IMR-90 (cell line): Measurements from ENCODE around the gene ATP8B3. TPM values are rescaled to one million over a fixed set of nuclear protein-coding genes. Genes with fewer than 3 reads are reported as not detected.
A peak's percentile ranks its signal among the peaks of the same experiment; 100 is the strongest.

Source experiments
- ATAC-seq: fragments of 200-7000 bp; cut with Tn5 transposase; 2 replicates; pipeline ENCODE4 v1.9.1; 2020; ENCODE audit warnings: low read depth, mild to moderate bottlenecking, moderate library complexity
- BruUV-seq: library from RNA; stranded (reverse); fragments of 400-500 nt; replicated peaks from 2 replicates; lab custom pipeline; 2021; lab: Mats Ljungman, UMichigan
- CTCF ChIA-PET: fragments of 300-600 bp; formaldehyde crosslinking; extraction: SDS; loops from one replicate; lab custom pipeline; 2021; ENCODE audit warnings: antibody characterized with exemption; lab: Yijun Ruan, JAX
- POLR2A ChIA-PET: fragments of 300-600 bp; sonication (Branson Sonifier 250); formaldehyde crosslinking; loops from one replicate; lab custom pipeline; 2022; ENCODE audit warnings: antibody characterized with exemption; ENCODE audit not compliant: unreplicated experiment; lab: Charles Lee
- DNase-seq: peaks from one replicate; pipeline ENCODE4 v3.0.0; 2013
- H2AFZ ChIP-seq: replicated peaks from 2 replicates; pipeline ENCODE3; 2013; ENCODE audit warnings: low read length, mild to moderate bottlenecking; ENCODE audit not compliant: poor library complexity
- H2AK5ac ChIP-seq: 2 replicates; pipeline ENCODE4 v1.6.1; 2013; ENCODE audit warnings: low read depth, low read length, inconsistent platforms
- H2AK9ac ChIP-seq: replicated peaks from 2 replicates; pipeline ENCODE3; 2013; ENCODE audit warnings: mild to moderate bottlenecking, low read depth, low read length, moderate library complexity; ENCODE audit not compliant: poor library complexity
- H2BK120ac ChIP-seq: 2 replicates; pipeline ENCODE4 v1.6.1; 2013; ENCODE audit warnings: low read depth, low read length, inconsistent platforms
- H2BK15ac ChIP-seq: 3 replicates; pipeline ENCODE4 v1.6.1; 2013; ENCODE audit warnings: low read depth, low read length, inconsistent platforms
- H2BK20ac ChIP-seq: 2 replicates; pipeline ENCODE4 v1.6.1; 2013; ENCODE audit warnings: low read depth, mild to moderate bottlenecking, inconsistent platforms, low read length, moderate library complexity
- H2BK5ac ChIP-seq: 2 replicates; pipeline ENCODE4 v1.6.1; 2013; ENCODE audit warnings: mild to moderate bottlenecking, low read depth, low read length, inconsistent platforms; ENCODE audit not compliant: poor library complexity, severe bottlenecking
- H3K14ac ChIP-seq: replicated peaks from 2 replicates; pipeline ENCODE4 v1.6.1; 2013; ENCODE audit warnings: low read depth, low read length, inconsistent platforms
- H3K18ac ChIP-seq: 2 replicates; pipeline ENCODE4 v1.6.1; 2013; ENCODE audit warnings: low read depth, low read length, control low read depth
- H3K23ac ChIP-seq: 2 replicates; pipeline ENCODE4 v1.6.1; 2013; ENCODE audit warnings: low read depth, low read length, inconsistent platforms
- H3K27ac ChIP-seq: 2 replicates; pipeline ENCODE4 v1.5.1; 2013; ENCODE audit warnings: mild to moderate bottlenecking, control low read depth, low read length; ENCODE audit not compliant: insufficient read depth
- H3K27me3 ChIP-seq: 2 replicates; pipeline ENCODE4 v1.6.1; 2013; ENCODE audit warnings: low read length; ENCODE audit not compliant: control insufficient read depth, insufficient read depth
- H3K36me3 ChIP-seq: 2 replicates; pipeline ENCODE4 v1.6.1; 2013; ENCODE audit warnings: low read length, mixed read lengths; ENCODE audit not compliant: control insufficient read depth, insufficient read depth
- H3K4ac ChIP-seq: 2 replicates; pipeline ENCODE4 v1.6.1; 2013; ENCODE audit warnings: low read depth, low read length, inconsistent platforms
- H3K4me1 ChIP-seq: 2 replicates; pipeline ENCODE4 v1.6.1; 2013; ENCODE audit warnings: low read length, mixed read lengths; ENCODE audit not compliant: control insufficient read depth, insufficient read depth
- H3K4me2 ChIP-seq: 2 replicates; pipeline ENCODE4 v1.6.1; 2013; ENCODE audit warnings: low read depth, mild to moderate bottlenecking, control low read depth, low read length, moderate library complexity
- H3K4me3 ChIP-seq: 2 replicates; pipeline ENCODE4 v1.5.1; 2013; ENCODE audit warnings: low read depth, mild to moderate bottlenecking, control low read depth, low read length, moderate library complexity; ENCODE audit not compliant: insufficient read depth
- H3K56ac ChIP-seq: 2 replicates; pipeline ENCODE4 v1.6.1; 2013; ENCODE audit warnings: low read length, inconsistent platforms; ENCODE audit not compliant: insufficient read depth; ENCODE audit errors: extremely low read depth
- H3K79me1 ChIP-seq, 2 experiments: 2 replicates each; pipeline ENCODE4 v1.6.1; 2013; ENCODE audit warnings: low read length in 2 of 2, inconsistent platforms in 1 of 2, low read depth in 1 of 2
- H3K9ac ChIP-seq: 2 replicates; pipeline ENCODE4 v1.6.1; 2013; ENCODE audit warnings: low read depth, low read length, control low read depth
- H3K9me1 ChIP-seq: 2 replicates; pipeline ENCODE4 v1.6.1; 2013; ENCODE audit warnings: low read length, inconsistent platforms; ENCODE audit not compliant: insufficient read depth
- H3K9me3 ChIP-seq: 2 replicates; pipeline ENCODE4 v1.6.1; 2013; ENCODE audit warnings: low read length; ENCODE audit not compliant: control insufficient read depth, insufficient read depth
- H4K20me1 ChIP-seq: 2 replicates; pipeline ENCODE4 v1.6.1; 2013; ENCODE audit warnings: low read length, inconsistent platforms; ENCODE audit not compliant: insufficient read depth
- H4K5ac ChIP-seq: 2 replicates; pipeline ENCODE4 v1.6.1; 2013; ENCODE audit warnings: mild to moderate bottlenecking, low read depth, low read length, control low read depth
- H4K8ac ChIP-seq, 2 experiments: 2 replicates each; pipeline ENCODE4 v1.6.1; 2013; ENCODE audit warnings: low read depth in 2 of 2, low read length in 2 of 2, control low read depth in 1 of 2, inconsistent platforms in 1 of 2
- H4K91ac ChIP-seq: 2 replicates; pipeline ENCODE4 v1.6.1; 2013; ENCODE audit warnings: low read depth, low read length, inconsistent platforms; ENCODE audit not compliant: insufficient read depth
- BHLHE40 ChIP-seq: fragments of 150-350 bp; IDR thresholded peaks from 2 replicates; pipeline ENCODE4 v1.6.1; 2016; ENCODE audit warnings: mild to moderate bottlenecking, low read depth, low read length
- CEBPB ChIP-seq: IDR thresholded peaks from 2 replicates; pipeline ENCODE4 v1.6.1; 2012; ENCODE audit warnings: low read depth, low read length, improper control_type of control experiment
- CHD1 ChIP-seq: IDR thresholded peaks from 2 replicates; pipeline ENCODE4 v1.6.1; 2012; ENCODE audit warnings: low read depth, low read length, improper control_type of control experiment
- MAFK ChIP-seq: IDR thresholded peaks from 2 replicates; pipeline ENCODE4 v1.6.1; 2012; ENCODE audit warnings: low read depth, low read length, improper control_type of control experiment
- NFE2L2 ChIP-seq: fragments of 150-350 bp; IDR thresholded peaks from 2 replicates; pipeline ENCODE4 v1.6.1; 2016; ENCODE audit warnings: low read depth, mild to moderate bottlenecking, low read length
- POLR2A ChIP-seq: IDR thresholded peaks from 2 replicates; pipeline ENCODE4 v1.6.1; 2012; ENCODE audit warnings: mild to moderate bottlenecking, low read depth, low read length
- RCOR1 ChIP-seq: IDR thresholded peaks from 2 replicates; pipeline ENCODE4 v1.6.1; 2012; ENCODE audit warnings: mild to moderate bottlenecking, low read length, improper control_type of control experiment; ENCODE audit not compliant: insufficient replicate concordance
- RFX5 ChIP-seq: IDR thresholded peaks from 2 replicates; pipeline ENCODE4 v1.8.0; 2012; ENCODE audit warnings: low read depth, mild to moderate bottlenecking, low read length, moderate library complexity
- SMC3 ChIP-seq: fragments of 150-350 bp; IDR thresholded peaks from 2 replicates; pipeline ENCODE4 v1.6.1; 2016; ENCODE audit warnings: low read depth, mild to moderate bottlenecking, antibody characterized with exemption, low read length, moderate library complexity
- WGBS, 2 experiments: methylation state at CpG; one replicate each; pipeline versions ENCODE4 v1.1.5 to v1.1.7; 2013; ENCODE audit warnings: missing lambda C conversion rate in 2 of 2; ENCODE audit not compliant: insufficient read length in 1 of 2; ENCODE audit errors: extremely low coverage in 2 of 2; 5-methylcytosine and 5-hydroxymethylcytosine counted together
- dilution Hi-C: fragments of 300-500 bp; cut with HindIII; formaldehyde crosslinking; loops from one replicate; pipeline ENCODE4 v1.14.3; 2018; ENCODE audit warnings: low sequenced_read_pairs; ENCODE audit not compliant: unreplicated experiment
- in situ Hi-C: fragments of 300-500 bp; cut with MboI; formaldehyde crosslinking; loops from 3 replicates; pipeline ENCODE4 v1.14.3; 2019; ENCODE audit warnings: low sequenced_read_pairs, inconsistent platforms, mixed read lengths
- intact Hi-C: fragments of 100-400 bp; cut with micrococcal nuclease; formaldehyde crosslinking; loops from 2 replicates; pipeline ENCODE4 v1.10.0; 2022
- polyA plus RNA-seq, 3 experiments: library from polyadenylated mRNA; depleted of rRNA; stranded (reverse); fragments of >200 nt; gene quantifications; 2 replicates each; pipeline ENCODE4 v1.2.3, GENCODE V29; 2012; ENCODE audit warnings: low replicate concordance in 1 of 3
- total RNA-seq: library from RNA; depleted of rRNA; stranded (reverse); fragments of >200 nt; gene quantifications from 2 replicates; pipeline ENCODE4 v1.2.3, GENCODE V29; 2012
- TF ChIP-seq, protein P1 (sequence below): conservative IDR thresholded peaks from 2 replicates; pipeline ENCODE4 v1.5.1; 2012; ENCODE audit warnings: mild to moderate bottlenecking, low read depth, low read length, improper control_type of control experiment
- TF ChIP-seq, protein P2 (sequence below): fragments of 150-350 bp; IDR thresholded peaks from 2 replicates; pipeline ENCODE4 v1.6.1; 2016; ENCODE audit warnings: low read depth, mild to moderate bottlenecking, low read length, moderate library complexity, borderline replicate concordance

The ATP8B3 gene
- total and polyA plus RNA-seq, 2 of the 4 experiments (the other 2 are of a cell fraction), result 1.6 to 8.1 TPM

DNA sequence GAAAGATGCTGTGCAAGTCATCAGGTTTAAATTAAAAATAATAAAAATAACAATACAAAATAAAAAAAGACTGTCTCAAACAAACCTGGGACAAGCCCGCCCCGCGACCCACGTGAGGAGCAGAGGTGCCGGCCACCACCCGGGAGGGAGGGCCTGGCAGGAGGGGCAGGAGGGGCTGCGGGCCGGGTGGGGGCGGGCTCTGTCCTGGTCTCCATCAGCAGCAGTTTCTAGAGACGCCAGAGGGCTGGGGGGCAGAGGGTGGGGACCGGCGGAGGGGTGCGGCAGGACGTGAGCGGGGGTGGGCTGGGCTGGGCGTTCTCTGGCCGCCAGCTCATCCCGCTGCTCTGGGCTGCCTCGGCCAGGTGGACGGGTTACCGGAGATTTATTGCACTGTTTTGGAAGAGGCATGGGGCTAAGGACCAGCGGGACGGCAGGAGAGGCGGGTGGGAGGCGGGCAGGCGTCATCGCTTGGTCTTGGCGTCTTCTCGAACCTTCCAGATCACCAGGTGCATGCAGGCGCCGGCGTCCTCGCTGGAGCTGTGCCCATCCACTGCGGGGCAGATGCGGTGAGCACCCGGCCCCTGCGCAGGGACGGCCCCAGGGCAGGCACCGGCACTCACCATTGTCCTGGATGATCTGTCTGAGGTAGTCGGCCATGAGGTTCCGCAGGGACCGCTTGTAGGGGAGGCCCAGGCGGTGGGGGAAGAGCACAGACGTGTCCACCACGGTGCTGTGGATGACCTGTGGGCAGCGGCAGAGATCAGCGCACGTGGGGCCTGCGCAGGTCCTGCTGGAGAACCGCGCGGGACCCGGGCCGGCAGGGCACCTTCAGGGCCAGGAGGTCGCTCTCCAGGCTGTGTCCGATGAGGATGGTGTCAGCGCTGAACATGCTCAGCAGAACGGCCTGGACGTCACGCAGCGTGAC, 3.8 kb upstream of the ATP8B3 start (continued):
- TF ChIP-seq RCOR1, result no peak

DNA sequence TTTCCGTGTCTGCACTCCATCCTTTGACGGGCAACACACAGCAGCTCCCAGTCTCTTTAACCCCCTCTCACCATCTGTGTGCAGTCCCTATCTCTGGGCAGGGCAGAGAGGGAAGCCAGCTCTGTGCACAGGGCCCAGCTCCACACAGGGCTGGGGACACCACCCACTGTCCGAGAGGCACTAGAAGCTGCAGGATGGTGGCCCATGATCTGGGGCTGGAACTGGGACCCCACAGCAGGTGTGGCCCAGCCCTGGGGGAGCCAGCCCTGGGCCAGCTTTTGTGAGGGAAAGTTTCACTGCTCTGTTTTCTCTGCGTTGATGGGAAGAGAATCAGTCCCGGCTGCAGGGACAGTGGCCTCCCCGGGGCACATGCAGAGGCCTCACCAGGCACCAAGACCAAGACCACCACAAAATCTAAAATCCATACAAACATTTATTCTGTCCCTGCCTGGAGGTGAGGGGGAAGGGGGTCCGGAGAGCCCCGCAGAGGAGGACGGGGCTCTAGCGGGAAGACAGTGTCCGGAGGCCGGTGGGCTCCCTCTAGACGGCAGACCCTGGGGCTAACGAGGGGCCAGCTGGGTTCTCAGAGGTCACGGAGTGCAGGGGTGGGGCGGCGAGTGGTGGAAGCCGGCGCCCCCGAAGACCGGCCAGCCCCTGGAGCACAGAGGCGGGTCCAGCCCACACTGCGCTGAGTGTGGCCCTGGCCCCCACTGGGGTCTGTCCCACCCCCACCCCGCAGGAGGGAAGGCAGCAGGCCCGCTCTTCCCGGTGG, 2.9 kb upstream of the ATP8B3 start:
- Histone ChIP-seq H2BK20ac (no peak overlapping the region), H4K5ac (no peak overlapping the region), H2BK120ac (no peak overlapping the region), H3K56ac (no peak overlapping the region), H3K9me3 (no peaks in the 10 kb centered on the region), H3K27me3 (no peaks in the 10 kb centered on the region), H4K8ac (no peak overlapping the region), H3K4me2 (no peak overlapping the region), H2BK15ac (no peak overlapping the region), H3K36me3 (peaks cover 34% of the 10 kb centered on the region), H2AFZ (no peak overlapping the region), H3K18ac (no peak overlapping the region), H2AK9ac (peak overlapping the region; percentile 31), H4K91ac (no peak overlapping the region), H2AK5ac (no peak overlapping the region), H4K20me1 (no peaks in the 10 kb centered on the region; the same call in 1 of the 2 replicates), H3K79me1 (peaks cover 0 to 9% of the 10 kb centered on the region in 2 experiments; a peak in 2 of 4 replicates), H3K23ac (no peak overlapping the region), H3K4ac (no peak overlapping the region), H3K14ac (no peak overlapping the region), H3K4me3 (no peak overlapping the region), H2BK5ac (no peak overlapping the region), H3K9ac (no peak overlapping the region), H3K27ac (no peak overlapping the region), H3K9me1 (peaks cover 4% of the 10 kb centered on the region; the same call in 1 of the 2 replicates), H3K4me1 (peaks cover 8% of the 10 kb centered on the region)
- 98% methylated on average over 8 of the region's 26 CpGs; no CpG with 5 or more reads in 1 of the 2 experiments for WGBS, 2 experiments
- BruUV-seq, result no TSS peak
- ChIA-PET POLR2A (no interaction called here), CTCF (no interaction called here)
- in situ Hi-C loops, result no loop called here
- intact Hi-C loops, result no loop called here
- dilution Hi-C loops, result no loop called here
- ATAC-seq, result no peak
- DNase-seq, result no peak
- TF ChIP-seq, protein P1, sequence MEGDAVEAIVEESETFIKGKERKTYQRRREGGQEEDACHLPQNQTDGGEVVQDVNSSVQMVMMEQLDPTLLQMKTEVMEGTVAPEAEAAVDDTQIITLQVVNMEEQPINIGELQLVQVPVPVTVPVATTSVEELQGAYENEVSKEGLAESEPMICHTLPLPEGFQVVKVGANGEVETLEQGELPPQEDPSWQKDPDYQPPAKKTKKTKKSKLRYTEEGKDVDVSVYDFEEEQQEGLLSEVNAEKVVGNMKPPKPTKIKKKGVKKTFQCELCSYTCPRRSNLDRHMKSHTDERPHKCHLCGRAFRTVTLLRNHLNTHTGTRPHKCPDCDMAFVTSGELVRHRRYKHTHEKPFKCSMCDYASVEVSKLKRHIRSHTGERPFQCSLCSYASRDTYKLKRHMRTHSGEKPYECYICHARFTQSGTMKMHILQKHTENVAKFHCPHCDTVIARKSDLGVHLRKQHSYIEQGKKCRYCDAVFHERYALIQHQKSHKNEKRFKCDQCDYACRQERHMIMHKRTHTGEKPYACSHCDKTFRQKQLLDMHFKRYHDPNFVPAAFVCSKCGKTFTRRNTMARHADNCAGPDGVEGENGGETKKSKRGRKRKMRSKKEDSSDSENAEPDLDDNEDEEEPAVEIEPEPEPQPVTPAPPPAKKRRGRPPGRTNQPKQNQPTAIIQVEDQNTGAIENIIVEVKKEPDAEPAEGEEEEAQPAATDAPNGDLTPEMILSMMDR, result no peak
- TF ChIP-seq BHLHE40 (no peak), NFE2L2 (no peak), POLR2A (no peak), SMC3 (no peak), MAFK (no peak), RFX5 (no peak), CHD1 (no peak), RCOR1 (no peak), CEBPB (no peak)
- TF ChIP-seq, protein P2, sequence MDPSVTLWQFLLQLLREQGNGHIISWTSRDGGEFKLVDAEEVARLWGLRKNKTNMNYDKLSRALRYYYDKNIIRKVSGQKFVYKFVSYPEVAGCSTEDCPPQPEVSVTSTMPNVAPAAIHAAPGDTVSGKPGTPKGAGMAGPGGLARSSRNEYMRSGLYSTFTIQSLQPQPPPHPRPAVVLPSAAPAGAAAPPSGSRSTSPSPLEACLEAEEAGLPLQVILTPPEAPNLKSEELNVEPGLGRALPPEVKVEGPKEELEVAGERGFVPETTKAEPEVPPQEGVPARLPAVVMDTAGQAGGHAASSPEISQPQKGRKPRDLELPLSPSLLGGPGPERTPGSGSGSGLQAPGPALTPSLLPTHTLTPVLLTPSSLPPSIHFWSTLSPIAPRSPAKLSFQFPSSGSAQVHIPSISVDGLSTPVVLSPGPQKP, result no peak
